IMR-90 (cell line): ENCODE measurements around the gene DCAKD. TPM values are rescaled to one million over a fixed set of nuclear protein-coding genes. Genes with fewer than 3 reads are reported as not detected.

Source experiments
- ATAC-seq: fragments of 200-7000 bp; cut with Tn5 transposase; 2 replicates; pipeline ENCODE4 v1.9.1; 2020; ENCODE audit warnings: low read depth, mild to moderate bottlenecking, moderate library complexity
- BruUV-seq: library from RNA; stranded (reverse); fragments of 400-500 nt; replicated peaks from 2 replicates; lab custom pipeline; 2021; lab: Mats Ljungman, UMichigan
- CTCF ChIA-PET: fragments of 300-600 bp; formaldehyde crosslinking; extraction: SDS; loops from one replicate; lab custom pipeline; 2021; ENCODE audit warnings: antibody characterized with exemption; lab: Yijun Ruan, JAX
- POLR2A ChIA-PET: fragments of 300-600 bp; sonication (Branson Sonifier 250); formaldehyde crosslinking; loops from one replicate; lab custom pipeline; 2022; ENCODE audit warnings: antibody characterized with exemption; ENCODE audit not compliant: unreplicated experiment; lab: Charles Lee
- DNase-seq: peaks from one replicate; pipeline ENCODE4 v3.0.0; 2013
- H2AFZ ChIP-seq: replicated peaks from 2 replicates; pipeline ENCODE3; 2013; ENCODE audit warnings: low read length, mild to moderate bottlenecking; ENCODE audit not compliant: poor library complexity
- H2AK5ac ChIP-seq: 2 replicates; pipeline ENCODE4 v1.6.1; 2013; ENCODE audit warnings: low read depth, low read length, inconsistent platforms
- H2AK9ac ChIP-seq: replicated peaks from 2 replicates; pipeline ENCODE3; 2013; ENCODE audit warnings: mild to moderate bottlenecking, low read depth, low read length, moderate library complexity; ENCODE audit not compliant: poor library complexity
- H2BK120ac ChIP-seq: 2 replicates; pipeline ENCODE4 v1.6.1; 2013; ENCODE audit warnings: low read depth, low read length, inconsistent platforms
- H2BK15ac ChIP-seq: 3 replicates; pipeline ENCODE4 v1.6.1; 2013; ENCODE audit warnings: low read depth, low read length, inconsistent platforms
- H2BK20ac ChIP-seq: 2 replicates; pipeline ENCODE4 v1.6.1; 2013; ENCODE audit warnings: low read depth, mild to moderate bottlenecking, inconsistent platforms, low read length, moderate library complexity
- H2BK5ac ChIP-seq: 2 replicates; pipeline ENCODE4 v1.6.1; 2013; ENCODE audit warnings: mild to moderate bottlenecking, low read depth, low read length, inconsistent platforms; ENCODE audit not compliant: poor library complexity, severe bottlenecking
- H3K14ac ChIP-seq: replicated peaks from 2 replicates; pipeline ENCODE4 v1.6.1; 2013; ENCODE audit warnings: low read depth, low read length, inconsistent platforms
- H3K18ac ChIP-seq: 2 replicates; pipeline ENCODE4 v1.6.1; 2013; ENCODE audit warnings: low read depth, low read length, control low read depth
- H3K23ac ChIP-seq: 2 replicates; pipeline ENCODE4 v1.6.1; 2013; ENCODE audit warnings: low read depth, low read length, inconsistent platforms
- H3K27ac ChIP-seq: 2 replicates; pipeline ENCODE4 v1.5.1; 2013; ENCODE audit warnings: mild to moderate bottlenecking, control low read depth, low read length; ENCODE audit not compliant: insufficient read depth
- H3K27me3 ChIP-seq: 2 replicates; pipeline ENCODE4 v1.6.1; 2013; ENCODE audit warnings: low read length; ENCODE audit not compliant: control insufficient read depth, insufficient read depth
- H3K36me3 ChIP-seq: 2 replicates; pipeline ENCODE4 v1.6.1; 2013; ENCODE audit warnings: low read length, mixed read lengths; ENCODE audit not compliant: control insufficient read depth, insufficient read depth
- H3K4ac ChIP-seq: 2 replicates; pipeline ENCODE4 v1.6.1; 2013; ENCODE audit warnings: low read depth, low read length, inconsistent platforms
- H3K4me1 ChIP-seq: 2 replicates; pipeline ENCODE4 v1.6.1; 2013; ENCODE audit warnings: low read length, mixed read lengths; ENCODE audit not compliant: control insufficient read depth, insufficient read depth
- H3K4me2 ChIP-seq: 2 replicates; pipeline ENCODE4 v1.6.1; 2013; ENCODE audit warnings: low read depth, mild to moderate bottlenecking, control low read depth, low read length, moderate library complexity
- H3K4me3 ChIP-seq: 2 replicates; pipeline ENCODE4 v1.5.1; 2013; ENCODE audit warnings: low read depth, mild to moderate bottlenecking, control low read depth, low read length, moderate library complexity; ENCODE audit not compliant: insufficient read depth
- H3K56ac ChIP-seq: 2 replicates; pipeline ENCODE4 v1.6.1; 2013; ENCODE audit warnings: low read length, inconsistent platforms; ENCODE audit not compliant: insufficient read depth; ENCODE audit errors: extremely low read depth
- H3K79me1 ChIP-seq, 2 experiments: 2 replicates each; pipeline ENCODE4 v1.6.1; 2013; ENCODE audit warnings: low read length in 2 of 2, inconsistent platforms in 1 of 2, low read depth in 1 of 2
- H3K9ac ChIP-seq: 2 replicates; pipeline ENCODE4 v1.6.1; 2013; ENCODE audit warnings: low read depth, low read length, control low read depth
- H3K9me1 ChIP-seq: 2 replicates; pipeline ENCODE4 v1.6.1; 2013; ENCODE audit warnings: low read length, inconsistent platforms; ENCODE audit not compliant: insufficient read depth
- H3K9me3 ChIP-seq: 2 replicates; pipeline ENCODE4 v1.6.1; 2013; ENCODE audit warnings: low read length; ENCODE audit not compliant: control insufficient read depth, insufficient read depth
- H4K20me1 ChIP-seq: 2 replicates; pipeline ENCODE4 v1.6.1; 2013; ENCODE audit warnings: low read length, inconsistent platforms; ENCODE audit not compliant: insufficient read depth
- H4K5ac ChIP-seq: 2 replicates; pipeline ENCODE4 v1.6.1; 2013; ENCODE audit warnings: mild to moderate bottlenecking, low read depth, low read length, control low read depth
- H4K8ac ChIP-seq, 2 experiments: 2 replicates each; pipeline ENCODE4 v1.6.1; 2013; ENCODE audit warnings: low read depth in 2 of 2, low read length in 2 of 2, control low read depth in 1 of 2, inconsistent platforms in 1 of 2
- H4K91ac ChIP-seq: 2 replicates; pipeline ENCODE4 v1.6.1; 2013; ENCODE audit warnings: low read depth, low read length, inconsistent platforms; ENCODE audit not compliant: insufficient read depth
- FOS ChIP-seq: fragments of 150-350 bp; IDR thresholded peaks from 2 replicates; pipeline ENCODE4 v1.6.1; 2016; ENCODE audit warnings: low read depth, low read length
- MAFK ChIP-seq: IDR thresholded peaks from 2 replicates; pipeline ENCODE4 v1.6.1; 2012; ENCODE audit warnings: low read depth, low read length, improper control_type of control experiment
- MAZ ChIP-seq: IDR thresholded peaks from 2 replicates; pipeline ENCODE4 v1.6.1; 2012; ENCODE audit warnings: low read depth, mild to moderate bottlenecking, low read length, improper control_type of control experiment, moderate library complexity, borderline replicate concordance
- RAD21 ChIP-seq: IDR thresholded peaks from 2 replicates; pipeline ENCODE4 v1.6.1; 2012; ENCODE audit warnings: low read length, improper control_type of control experiment
- RCOR1 ChIP-seq: IDR thresholded peaks from 2 replicates; pipeline ENCODE4 v1.6.1; 2012; ENCODE audit warnings: mild to moderate bottlenecking, low read length, improper control_type of control experiment; ENCODE audit not compliant: insufficient replicate concordance
- RFX5 ChIP-seq: IDR thresholded peaks from 2 replicates; pipeline ENCODE4 v1.8.0; 2012; ENCODE audit warnings: low read depth, mild to moderate bottlenecking, low read length, moderate library complexity
- SMC3 ChIP-seq: fragments of 150-350 bp; IDR thresholded peaks from 2 replicates; pipeline ENCODE4 v1.6.1; 2016; ENCODE audit warnings: low read depth, mild to moderate bottlenecking, antibody characterized with exemption, low read length, moderate library complexity
- WGBS, 2 experiments: methylation state at CpG; one replicate each; pipeline versions ENCODE4 v1.1.5 to v1.1.7; 2013; ENCODE audit warnings: missing lambda C conversion rate in 2 of 2; ENCODE audit not compliant: insufficient read length in 1 of 2; ENCODE audit errors: extremely low coverage in 2 of 2; 5-methylcytosine and 5-hydroxymethylcytosine counted together
- dilution Hi-C: fragments of 300-500 bp; cut with HindIII; formaldehyde crosslinking; loops from one replicate; pipeline ENCODE4 v1.14.3; 2018; ENCODE audit warnings: low sequenced_read_pairs; ENCODE audit not compliant: unreplicated experiment
- in situ Hi-C: fragments of 300-500 bp; cut with MboI; formaldehyde crosslinking; loops from 3 replicates; pipeline ENCODE4 v1.14.3; 2019; ENCODE audit warnings: low sequenced_read_pairs, inconsistent platforms, mixed read lengths
- intact Hi-C: fragments of 100-400 bp; cut with micrococcal nuclease; formaldehyde crosslinking; loops from 2 replicates; pipeline ENCODE4 v1.10.0; 2022
- polyA plus RNA-seq, 3 experiments: library from polyadenylated mRNA; depleted of rRNA; stranded (reverse); fragments of >200 nt; gene quantifications; 2 replicates each; pipeline ENCODE4 v1.2.3, GENCODE V29; 2012; ENCODE audit warnings: low replicate concordance in 1 of 3
- total RNA-seq: library from RNA; depleted of rRNA; stranded (reverse); fragments of >200 nt; gene quantifications from 2 replicates; pipeline ENCODE4 v1.2.3, GENCODE V29; 2012

DCAKD gene
- total and polyA plus RNA-seq, 2 of the 4 experiments (the other 2 are of a cell fraction) = 31.3 to 47.9 TPM

GRCh38 chr17:45016237-45016636 is 35.2 kb downstream of the DCAKD start:
- Histone ChIP-seq H3K9ac (no peak overlapping the region), H2AK9ac (no peak overlapping the region), H3K27ac (no peak overlapping the region), H2AFZ (peak overlapping the region; percentile 26), H4K5ac (no peak overlapping the region), H3K18ac (no peak overlapping the region), H4K8ac (no peak overlapping the region), H4K91ac (no peak overlapping the region), H3K27me3 (peaks cover 4% of the 10 kb centered on the region; the same call in 1 of the 2 replicates), H3K14ac (no peak overlapping the region), H2BK120ac (no peak overlapping the region), H2AK5ac (no peak overlapping the region), H3K23ac (no peak overlapping the region), H3K4me1 (peaks cover 26% of the 10 kb centered on the region), H2BK5ac (no peak overlapping the region), H2BK20ac (no peak overlapping the region), H2BK15ac (no peak overlapping the region), H3K9me1 (no peaks in the 10 kb centered on the region; the same call in 1 of the 2 replicates), H3K79me1 (no peaks in the 10 kb centered on the region), H4K20me1 (no peaks in the 10 kb centered on the region), H3K4ac (no peak overlapping the region), H3K36me3 (no peaks in the 10 kb centered on the region), H3K4me2 (no peak overlapping the region), H3K4me3 (no peak overlapping the region), H3K9me3 (no peaks in the 10 kb centered on the region), H3K56ac (no peak overlapping the region)
- in situ Hi-C loops (no loop called here), dilution Hi-C loops (no loop called here), intact Hi-C loops (no loop called here)
- BruUV-seq = no TSS peak
- ChIA-PET POLR2A (no interaction called here), CTCF (no interaction called here)
- DNase-seq = no peak
- no peak for ATAC-seq
- WGBS, 2 experiments = 73% methylated on average over 3 of the region's 7 CpGs; no CpG with 5 or more reads in 1 of the 2 experiments
- TF ChIP-seq MAFK = no peak
- TF ChIP-seq FOS = no peak
- TF ChIP-seq RFX5 = no peak
- TF ChIP-seq MAZ = no peak
- TF ChIP-seq SMC3 = no peak
- TF ChIP-seq RAD21 = no peak
- TF ChIP-seq RCOR1 = no peak
